Natural killer cell (primary cell): ENCODE measurements around the gene KRT82. TPM values are rescaled to one million over a fixed set of nuclear protein-coding genes. Genes with fewer than 3 reads are reported as not detected.

Source experiments
- ATAC-seq, 3 donors: fragments of 150-1000 bp in 2 of 3; fragments of 200-7000 bp in 1 of 3; cut with Tn5 transposase; 1 replicate in 1 of 3; 2 replicates in 2 of 3; pipeline ENCODE4 v1.10.0; 2021; ENCODE audit warnings: mild to moderate bottlenecking in 2 of 3, moderate library complexity in 2 of 3
- DNase-seq, 2 donors: peaks; one replicate each; pipeline versions ENCODE4 v3.0.0 to v3.0.0-alpha.2; 2013 to 2021; ENCODE audit warnings: mixed read lengths in 1 of 2
- H3K27ac ChIP-seq: one replicate; pipeline ENCODE4 v1.5.1; 2013; ENCODE audit warnings: mild to moderate bottlenecking, low read length
- H3K27me3 ChIP-seq: one replicate; pipeline ENCODE4 v1.6.1; 2013; ENCODE audit warnings: low read length; ENCODE audit not compliant: control insufficient read depth, insufficient read depth
- H3K36me3 ChIP-seq: one replicate; pipeline ENCODE4 v1.6.1; 2013; ENCODE audit warnings: low read length; ENCODE audit not compliant: control insufficient read depth, insufficient read depth
- H3K4me1 ChIP-seq: one replicate; pipeline ENCODE4 v1.6.1; 2013; ENCODE audit warnings: low read length; ENCODE audit not compliant: control insufficient read depth, insufficient read depth
- H3K4me3 ChIP-seq: one replicate; pipeline ENCODE4 v1.5.1; 2013; ENCODE audit warnings: low read length
- H3K9me3 ChIP-seq: one replicate; pipeline ENCODE4 v1.6.1; 2013; ENCODE audit warnings: low read length; ENCODE audit not compliant: control insufficient read depth, insufficient read depth
- H3K27ac Mint-ChIP-seq, 2 donors: one replicate each; pipeline ENCODE4 v1.8.0; 2022; ENCODE audit warnings: mild to moderate bottlenecking in 2 of 2, mixed read lengths in 2 of 2, moderate library complexity in 1 of 2
- H3K27me3 Mint-ChIP-seq, 2 donors: one replicate each; pipeline ENCODE4 v1.8.0; 2022; ENCODE audit warnings: low read depth in 2 of 2, mixed read lengths in 2 of 2
- H3K36me3 Mint-ChIP-seq: one replicate; pipeline ENCODE4 v1.8.0; 2022; ENCODE audit warnings: mixed read lengths
- H3K4me1 Mint-ChIP-seq, 2 donors: one replicate each; pipeline ENCODE4 v1.8.0; 2022; ENCODE audit warnings: mixed read lengths in 2 of 2
- H3K4me3 Mint-ChIP-seq: one replicate; pipeline ENCODE4 v1.8.0; 2022; ENCODE audit warnings: mild to moderate bottlenecking, moderate library complexity, mixed read lengths
- H3K9me3 Mint-ChIP-seq, 2 donors: one replicate each; pipeline ENCODE4 v1.8.0; 2022; ENCODE audit warnings: mixed read lengths in 2 of 2
- WGBS: methylation state at CpG from one replicate; pipeline ENCODE4 v1.1.7; 2013; ENCODE audit warnings: missing lambda C conversion rate; ENCODE audit not compliant: insufficient coverage; 5-methylcytosine and 5-hydroxymethylcytosine counted together
- intact Hi-C: fragments of 100-400 bp; cut with micrococcal nuclease; formaldehyde crosslinking; loops from one replicate; pipeline ENCODE4 v1.14.2; 2022
- total RNA-seq, 4 donors: library from RNA; stranded (reverse); fragments of 120-200 nt in 1 of 4; gene quantifications; one replicate each; pipeline versions ENCODE4 v1.2.3 to v1.2.4, GENCODE V29; 2013 to 2022
- TF ChIP-seq, protein P1 (sequence below): fragments of 200-600 bp; IDR thresholded peaks from one replicate; pipeline ENCODE4 v1.8.0; 2022; ENCODE audit warnings: antibody characterized with exemption

The KRT82 gene
- total RNA-seq, 3 donors from 2014 or later (not counting 1 experiment from before 2014, with no cell fraction given), result not detected

DNA sequence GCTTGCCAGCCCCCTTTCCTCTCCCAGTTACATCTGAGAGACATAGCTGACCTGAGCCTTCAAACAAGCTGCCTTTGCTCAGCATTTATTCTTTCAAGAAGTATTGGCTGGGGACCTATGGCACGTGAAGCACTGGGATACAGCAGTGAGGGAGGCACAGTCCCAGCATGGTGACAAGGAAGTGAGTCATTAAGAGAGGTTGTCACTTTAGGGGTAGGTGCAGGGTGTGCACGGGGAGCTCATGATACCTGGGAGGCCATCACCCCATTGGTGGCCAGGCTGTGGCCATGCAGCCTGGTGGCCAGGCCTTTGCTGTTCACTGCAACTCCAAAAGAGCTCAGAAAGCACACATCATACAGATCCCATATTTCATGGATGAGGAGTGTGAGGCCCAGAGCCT lies 33.7 kb upstream of the KRT82 start:
- DNase-seq (no peak), ATAC-seq (no peak)
- intact Hi-C loops, result no loop called here
- Mint-ChIP-seq H3K4me3 (no peak overlapping the region), H3K9me3 (no peaks in the 10 kb centered on the region), H3K4me1 (no peaks in the 10 kb centered on the region), H3K36me3 (no peaks in the 10 kb centered on the region), H3K27ac (no peak overlapping the region), H3K27me3 (peaks cover 33 to 38% of the 10 kb centered on the region in 2 donors)
- Histone ChIP-seq H3K4me3 (no peak overlapping the region), H3K27ac (no peak overlapping the region), H3K4me1 (no peaks in the 10 kb centered on the region), H3K36me3 (no peaks in the 10 kb centered on the region), H3K27me3 (peaks cover 3% of the 10 kb centered on the region), H3K9me3 (no peaks in the 10 kb centered on the region)
- WGBS, result 50% methylated on average over 2 of the region's 2 CpGs
- TF ChIP-seq, protein P1, sequence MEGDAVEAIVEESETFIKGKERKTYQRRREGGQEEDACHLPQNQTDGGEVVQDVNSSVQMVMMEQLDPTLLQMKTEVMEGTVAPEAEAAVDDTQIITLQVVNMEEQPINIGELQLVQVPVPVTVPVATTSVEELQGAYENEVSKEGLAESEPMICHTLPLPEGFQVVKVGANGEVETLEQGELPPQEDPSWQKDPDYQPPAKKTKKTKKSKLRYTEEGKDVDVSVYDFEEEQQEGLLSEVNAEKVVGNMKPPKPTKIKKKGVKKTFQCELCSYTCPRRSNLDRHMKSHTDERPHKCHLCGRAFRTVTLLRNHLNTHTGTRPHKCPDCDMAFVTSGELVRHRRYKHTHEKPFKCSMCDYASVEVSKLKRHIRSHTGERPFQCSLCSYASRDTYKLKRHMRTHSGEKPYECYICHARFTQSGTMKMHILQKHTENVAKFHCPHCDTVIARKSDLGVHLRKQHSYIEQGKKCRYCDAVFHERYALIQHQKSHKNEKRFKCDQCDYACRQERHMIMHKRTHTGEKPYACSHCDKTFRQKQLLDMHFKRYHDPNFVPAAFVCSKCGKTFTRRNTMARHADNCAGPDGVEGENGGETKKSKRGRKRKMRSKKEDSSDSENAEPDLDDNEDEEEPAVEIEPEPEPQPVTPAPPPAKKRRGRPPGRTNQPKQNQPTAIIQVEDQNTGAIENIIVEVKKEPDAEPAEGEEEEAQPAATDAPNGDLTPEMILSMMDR, result no peak

DNA sequence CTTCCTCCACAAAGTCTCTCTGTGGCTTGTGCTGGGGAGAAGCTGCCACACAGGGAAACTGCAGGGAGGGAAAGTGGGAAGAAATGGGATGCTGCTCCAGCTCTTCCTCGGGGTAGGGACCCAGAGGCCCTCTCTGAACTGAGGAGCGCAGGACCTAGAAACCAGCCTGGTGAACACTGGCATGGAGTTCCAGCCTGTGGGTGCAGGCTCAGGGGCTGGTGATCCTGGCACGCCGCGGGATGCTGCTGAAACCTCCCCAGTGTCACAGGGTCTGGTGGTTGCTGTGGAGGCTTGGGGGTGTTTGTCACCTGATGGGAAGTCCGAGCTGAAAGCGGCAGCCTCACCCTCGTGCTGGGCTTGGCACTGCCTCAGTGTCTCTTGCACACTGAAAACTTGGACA lies 33.3 kb upstream of the KRT82 start:
- ATAC-seq (no peak), DNase-seq (no peak)
- intact Hi-C loops, result no loop called here
- Mint-ChIP-seq H3K27me3 (peaks cover 35 to 38% of the 10 kb centered on the region in 2 donors), H3K4me3 (no peak overlapping the region), H3K4me1 (no peaks in the 10 kb centered on the region), H3K9me3 (no peaks in the 10 kb centered on the region), H3K27ac (no peak overlapping the region), H3K36me3 (no peaks in the 10 kb centered on the region)
- H3K4me1 ChIP-seq, result no peaks in the 10 kb centered on the region
- H3K36me3 ChIP-seq, result no peaks in the 10 kb centered on the region
- H3K9me3 ChIP-seq, result no peaks in the 10 kb centered on the region
- TF ChIP-seq, protein P1, result no peak
- H3K4me3 ChIP-seq, result no peak overlapping the region
- WGBS, result 75% methylated on average over 8 of the region's 8 CpGs
- H3K27me3 ChIP-seq, result peaks cover 3% of the 10 kb centered on the region
- no peak overlapping the region for H3K27ac ChIP-seq

DNA sequence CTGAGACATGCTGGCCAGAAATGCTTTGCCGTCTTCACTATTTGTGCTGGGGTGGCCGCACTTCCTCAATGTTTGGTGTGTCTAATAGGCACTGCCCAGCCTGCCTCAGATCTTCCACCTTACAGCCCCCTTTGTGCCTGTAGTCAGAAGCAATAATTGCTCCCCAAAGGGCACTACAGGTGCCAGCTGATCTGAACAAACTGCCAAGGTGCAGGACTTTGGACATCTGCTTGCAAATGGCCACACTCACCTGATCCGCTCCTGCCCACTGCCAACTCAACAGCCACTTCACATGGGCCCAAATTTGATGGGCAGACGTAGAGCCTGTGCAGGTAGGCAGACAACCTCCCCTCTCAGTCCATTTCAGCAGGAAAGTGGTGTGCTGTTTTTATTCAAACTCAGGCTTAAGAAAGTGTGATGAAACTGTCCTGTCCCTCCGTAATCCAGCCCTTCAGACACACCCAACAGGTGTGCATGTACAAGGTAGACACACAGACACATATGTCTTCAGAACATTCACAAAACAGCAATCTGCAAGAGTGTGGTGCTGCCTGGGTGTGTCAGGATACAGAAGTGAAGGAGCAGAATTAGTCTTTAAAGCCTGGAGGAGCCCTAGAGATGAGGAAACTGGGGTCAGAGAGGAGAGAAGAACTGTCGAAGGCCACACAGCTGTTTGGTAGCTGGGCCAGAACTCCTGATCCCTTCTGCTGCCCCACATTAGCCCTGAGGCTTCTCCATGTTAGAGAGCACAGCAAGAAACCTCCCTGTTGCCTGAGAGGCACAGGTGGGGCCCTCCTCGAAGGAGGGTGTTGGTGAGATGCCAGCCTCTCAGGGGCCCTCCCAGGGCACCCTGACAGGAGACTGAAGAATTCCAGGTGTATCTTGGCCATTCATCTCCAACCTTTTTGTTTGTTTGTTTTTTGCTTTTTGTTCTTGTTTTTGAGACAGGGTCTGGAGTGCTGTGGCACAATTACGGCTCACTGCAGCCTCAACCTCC lies 32.5 kb upstream of the KRT82 start:
- no peaks in the 10 kb centered on the region for H3K36me3 Mint-ChIP-seq
- no peaks in the 10 kb centered on the region for H3K36me3 ChIP-seq
- H3K27me3 Mint-ChIP-seq, result peaks cover 35 to 38% of the 10 kb centered on the region in 2 donors
- DNase-seq (no peak), ATAC-seq (no peak)
- H3K4me3 ChIP-seq, result no peak overlapping the region
- H3K9me3 Mint-ChIP-seq, result no peaks in the 10 kb centered on the region
- TF ChIP-seq, protein P1, result no peak
- H3K9me3 ChIP-seq, result no peaks in the 10 kb centered on the region
- intact Hi-C loops, result no loop called here
- H3K27me3 ChIP-seq, result no peaks in the 10 kb centered on the region
- no peaks in the 10 kb centered on the region for H3K4me1 Mint-ChIP-seq
- 83% methylated on average over 8 of the region's 8 CpGs for WGBS
- H3K27ac ChIP-seq, result no peak overlapping the region
- no peaks in the 10 kb centered on the region for H3K4me1 ChIP-seq
- no peak overlapping the region for H3K27ac Mint-ChIP-seq
- no peak overlapping the region for H3K4me3 Mint-ChIP-seq
